C4-2B (cell line): ENCODE results near the gene ME1.

Experiments
- H3K27ac ChIP-seq: fragments of 450-650 bp; 2 replicates; pipeline ENCODE4 v1.5.1; 2017
- CTCF ChIP-seq: fragments of 450-650 bp; conservative IDR thresholded peaks from 2 replicates; pipeline ENCODE4 v1.5.1; 2017; ENCODE audit warnings: mild to moderate bottlenecking
- ZFX ChIP-seq: fragments of 450-650 bp; IDR thresholded peaks from 2 replicates; pipeline ENCODE4 v1.6.1; 2017

ME1 gene

GRCh38 chr6:83411731-83412130 is 19.1 kb downstream of the ME1 start:
- TF ChIP-seq ZFX (no peak), CTCF (no peak)
- no peak overlapping the region for H3K27ac ChIP-seq

- no peak for TF ChIP-seq ZFX
- no peak for TF ChIP-seq CTCF
- H3K27ac ChIP-seq, result no peak overlapping the region
Observed at GRCh38 chr6:83403191-83403590, 27.7 kb downstream of the ME1 start.

GRCh38 chr6:83389606-83390005 is 41.2 kb downstream of the ME1 start:
- TF ChIP-seq ZFX (no peak), CTCF (no peak)
- H3K27ac ChIP-seq, result no peak overlapping the region

GRCh38 chr6:83385473-83385872 is 45.4 kb downstream of the ME1 start:
- no peak overlapping the region for H3K27ac ChIP-seq
- no peak for TF ChIP-seq ZFX
- TF ChIP-seq CTCF, result no peak

GRCh38 chr6:83384751-83385150 is 46.1 kb downstream of the ME1 start:
- TF ChIP-seq CTCF, result no peak
- TF ChIP-seq ZFX, result no peak
- no peak overlapping the region for H3K27ac ChIP-seq

GRCh38 chr6:83381949-83382348 is 48.9 kb downstream of the ME1 start:
- TF ChIP-seq CTCF, result no peak
- H3K27ac ChIP-seq, result no peak overlapping the region

GRCh38 chr6:83378621-83379388 is 52.0 kb downstream of the ME1 start:
- TF ChIP-seq ZFX (no peak), CTCF (no peak)
- H3K27ac ChIP-seq, result no peak overlapping the region
